Naive thymus-derived CD4-positive, alpha-beta T cell (primary cell): Measurements from ENCODE around the gene IRF2. TPM values are rescaled to one million over a fixed set of nuclear protein-coding genes. Genes with fewer than 3 reads are reported as not detected.

Experiments used
- ATAC-seq: fragments of 150-1000 bp; cut with Tn5 transposase; 2 replicates; pipeline ENCODE4 v1.10.0; 2021; ENCODE audit warnings: mild to moderate bottlenecking, moderate library complexity
- CTCF ChIA-PET: fragments of 350-600 bp; sonication (Branson Sonifier 250); formaldehyde crosslinking; loops from one replicate; lab custom pipeline; 2021; ENCODE audit warnings: antibody characterized with exemption; lab: Charles Lee
- POLR2A ChIA-PET: fragments of 350-600 bp; sonication (Branson Sonifier 250); formaldehyde crosslinking; loops from one replicate; lab custom pipeline; 2021; ENCODE audit warnings: antibody characterized with exemption, inconsistent platforms; lab: Charles Lee
- DNase-seq, 9 donors: peaks; one replicate each; pipeline versions ENCODE4 v3.0.0 to v3.0.0-alpha.2; 2020 to 2022; ENCODE audit warnings: mixed read lengths in 1 of 9
- H3K27ac ChIP-seq: one replicate; pipeline ENCODE4 v1.7.0; 2013; ENCODE audit warnings: mild to moderate bottlenecking, low read depth, low read length, moderate library complexity
- H3K27me3 ChIP-seq, 2 donors: one replicate each; pipeline ENCODE4 v1.7.0; 2013; ENCODE audit warnings: low read length in 2 of 2, mild to moderate bottlenecking in 2 of 2, moderate library complexity in 2 of 2; ENCODE audit not compliant: control insufficient read depth in 2 of 2, insufficient read depth in 2 of 2
- H3K36me3 ChIP-seq, 3 experiments: 1 replicate in 2 of 3; 2 replicates in 1 of 3; pipeline ENCODE4 v1.7.0; 2013; ENCODE audit warnings: low read length in 3 of 3, mild to moderate bottlenecking in 3 of 3, moderate library complexity in 1 of 3; ENCODE audit not compliant: insufficient read depth in 3 of 3, control insufficient read depth in 2 of 3
- H3K4me1 ChIP-seq, 2 donors: one replicate each; pipeline ENCODE4 v1.7.0; 2013; ENCODE audit warnings: low read length in 2 of 2, mild to moderate bottlenecking in 2 of 2, moderate library complexity in 1 of 2; ENCODE audit not compliant: control insufficient read depth in 2 of 2, insufficient read depth in 2 of 2
- H3K4me3 ChIP-seq: 2 replicates; pipeline ENCODE4 v1.7.0; 2013; ENCODE audit warnings: mild to moderate bottlenecking, low read length
- H3K9me3 ChIP-seq, 3 experiments: 1 replicate in 2 of 3; 2 replicates in 1 of 3; pipeline ENCODE4 v1.7.0; 2013; ENCODE audit warnings: low read length in 3 of 3; ENCODE audit not compliant: control insufficient read depth in 2 of 3
- H3K27ac Mint-ChIP-seq, 9 donors: one replicate each; pipeline ENCODE4 v1.8.0; 2020 to 2022; ENCODE audit warnings: mixed read lengths in 9 of 9, mild to moderate bottlenecking in 8 of 9, moderate library complexity in 5 of 9, inconsistent platforms in 2 of 9
- H3K27me3 Mint-ChIP-seq, 5 donors: one replicate each; pipeline ENCODE4 v1.8.0; 2021 to 2022; ENCODE audit warnings: mixed read lengths in 5 of 5, mild to moderate bottlenecking in 1 of 5
- H3K36me3 Mint-ChIP-seq, 5 donors: one replicate each; pipeline ENCODE4 v1.8.0; 2020 to 2022; ENCODE audit warnings: mixed read lengths in 5 of 5, mild to moderate bottlenecking in 3 of 5, inconsistent platforms in 1 of 5
- H3K4me1 Mint-ChIP-seq, 7 donors: one replicate each; pipeline ENCODE4 v1.8.0; 2020 to 2022; ENCODE audit warnings: mixed read lengths in 7 of 7, mild to moderate bottlenecking in 3 of 7, inconsistent platforms in 1 of 7
- H3K4me3 Mint-ChIP-seq, 10 donors: one replicate each; pipeline ENCODE4 v1.8.0; 2020 to 2022; ENCODE audit warnings: mild to moderate bottlenecking in 10 of 10, mixed read lengths in 10 of 10, moderate library complexity in 6 of 10, inconsistent platforms in 2 of 10
- H3K9me3 Mint-ChIP-seq, 11 donors: one replicate each; pipeline ENCODE4 v1.8.0; 2020 to 2022; ENCODE audit warnings: mixed read lengths in 11 of 11, mild to moderate bottlenecking in 4 of 11, inconsistent platforms in 1 of 11, moderate library complexity in 1 of 11
- intact Hi-C, 2 donors: fragments of 100-400 bp; cut with micrococcal nuclease; formaldehyde crosslinking; loops; one replicate each; pipeline ENCODE4 v1.15.1; 2023
- polyA plus RNA-seq, 2 donors: library from polyadenylated mRNA; unstranded; fragments of 300-500 nt; fragmentation: Illumina TruSeq; gene quantifications; one replicate each; pipeline ENCODE4 v1.2.3, GENCODE V29; 2021
- total RNA-seq, 6 experiments: library from RNA in 5 of 6; stranded (reverse) in 5 of 6; gene quantifications; 1 replicate in 5 of 6; 2 replicates in 1 of 6; pipeline ENCODE4 v1.2.3 and lab custom pipeline; 2021 to 2026

The IRF2 gene
- total and polyA plus RNA-seq, 7 experiments from 2014 or later, result 31.2 to 87.0 (median 77.5) TPM

DNA sequence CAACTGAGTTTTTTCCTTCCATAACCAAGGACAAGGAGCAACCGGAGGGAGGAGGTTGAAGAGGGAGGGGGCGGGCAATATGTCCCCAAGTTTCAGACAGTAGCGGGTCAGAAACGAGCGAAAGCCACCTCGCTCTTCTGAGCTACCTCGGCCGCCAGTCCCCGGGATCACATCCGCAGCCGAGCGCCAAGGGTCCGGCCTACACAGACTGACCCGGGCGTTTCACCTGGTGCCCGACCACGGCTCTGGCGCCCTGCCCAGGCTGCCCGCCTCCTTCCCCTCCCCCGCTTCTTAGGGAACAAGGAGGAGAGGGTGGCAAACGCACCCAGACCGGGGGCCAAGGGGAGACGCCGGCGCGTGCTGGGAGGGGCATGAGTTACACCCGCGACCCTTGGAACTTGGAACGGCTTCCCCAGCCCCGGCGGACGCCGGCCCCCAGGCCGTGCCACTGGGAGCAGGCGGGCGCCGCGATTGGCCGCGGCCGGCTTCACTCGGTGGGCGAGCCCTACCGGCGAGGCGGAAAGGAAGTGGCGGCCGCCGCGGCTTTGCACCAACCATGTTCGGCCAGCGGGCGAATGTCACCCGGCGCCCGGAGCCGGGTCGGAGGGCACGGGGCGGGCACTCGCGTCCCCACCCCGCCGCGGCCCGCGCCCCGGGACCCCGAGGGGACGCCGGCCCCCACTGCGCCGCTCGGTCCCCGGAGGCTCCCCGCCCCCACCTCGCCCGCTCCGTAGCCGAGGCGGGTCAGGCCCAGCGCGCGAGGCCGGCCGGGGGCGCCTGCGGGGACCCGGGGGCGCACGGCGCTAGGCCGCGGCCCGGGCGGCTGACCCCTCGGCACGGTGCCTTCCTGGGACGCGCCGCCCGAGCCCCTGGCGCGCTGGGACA is 1.5 kb downstream of the IRF2 start:
- peak overlapping the region; percentile 86 to 95 (median 91) for H3K27ac Mint-ChIP-seq
- Histone ChIP-seq H3K9me3 (no peaks in the 10 kb centered on the region), H3K4me1 (peaks cover 27 to 32% of the 10 kb centered on the region in 2 donors), H3K4me3 (peak overlapping the region; percentile 71), H3K27me3 (no peaks in the 10 kb centered on the region), H3K36me3 (peaks cover 0 to 18% (median 0%) of the 10 kb centered on the region in 3 experiments), H3K27ac (peak overlapping the region; percentile 96)
- H3K9me3 Mint-ChIP-seq, result peaks cover 0 to 8% (median 0%) of the 10 kb centered on the region in 11 donors
- POLR2A ChIA-PET, result interaction anchor here (1.4 to 2.4 kb wide), 3 partner anchors 19 to 176 kb away, joined by 3 to 16 read pairs (median 14); partner anchors contain the start of genes CASP3 and PRIMPOL
- ATAC-seq, result peak; percentile 25
- peaks cover 0 to 4% (median 0%) of the 10 kb centered on the region in 5 donors for H3K27me3 Mint-ChIP-seq
- CTCF ChIA-PET, result interaction anchor here (1.2 kb wide), 1 partner anchor 204 kb away, joined by 3 read pairs; no protein-coding TSS in a partner anchor
- DNase-seq, result peak in 7 of 9 donors; percentile 12 to 75 (median 19)
- peak overlapping the region; percentile 91 to 100 (median 93) for H3K4me3 Mint-ChIP-seq
- H3K36me3 Mint-ChIP-seq, result peaks cover 0 to 36% (median 3%) of the 10 kb centered on the region in 5 donors
- intact Hi-C loops, result loop anchor here (1.0 to 10.0 kb wide), 8 partner anchors 36 to 1722 kb away; partner anchors contain the start of genes ANKRD37 (in 2 of the 2), LRP2BP (in 2 of the 2), ACSL1 (in 1 of the 2) and CYP4V2 (in 1 of the 2)
- H3K4me1 Mint-ChIP-seq, result peaks cover 42 to 73% (median 65%) of the 10 kb centered on the region in 7 donors

GRCh38 chr4:184471881-184472613 is 2.3 kb downstream of the IRF2 start:
- ChIA-PET POLR2A (no interaction called here), CTCF (no interaction called here)
- DNase-seq (peak in 6 of 9 donors; percentile 18 to 37 (median 26)), ATAC-seq (no peak)
- peak overlapping the region; percentile 86 to 95 (median 91) for H3K27ac Mint-ChIP-seq
- H3K4me3 ChIP-seq, result peak overlapping the region; percentile 71
- H3K9me3 ChIP-seq, result no peaks in the 10 kb centered on the region
- H3K27me3 ChIP-seq, result no peaks in the 10 kb centered on the region
- H3K36me3 Mint-ChIP-seq, result peaks cover 0 to 34% (median 7%) of the 10 kb centered on the region in 5 donors
- peaks cover 0 to 18% (median 0%) of the 10 kb centered on the region in 3 experiments for H3K36me3 ChIP-seq
- H3K27me3 Mint-ChIP-seq, result peaks cover 0 to 4% (median 0%) of the 10 kb centered on the region in 5 donors
- peak overlapping the region; percentile 80 for H3K27ac ChIP-seq
- H3K4me1 Mint-ChIP-seq, result peaks cover 42 to 73% (median 66%) of the 10 kb centered on the region in 7 donors
- H3K4me3 Mint-ChIP-seq, result peak overlapping the region; percentile 91 to 98 (median 92)
- peaks cover 0 to 6% (median 0%) of the 10 kb centered on the region in 11 donors for H3K9me3 Mint-ChIP-seq
- peaks cover 24% of the 10 kb centered on the region in 2 donors for H3K4me1 ChIP-seq
- intact Hi-C loops, result loop anchor here (1.0 to 10.0 kb wide), 8 partner anchors 35 to 1723 kb away; partner anchors contain the start of genes ANKRD37 (in 2 of the 2), LRP2BP (in 2 of the 2), ACSL1 (in 1 of the 2) and CYP4V2 (in 1 of the 2)

GRCh38 chr4:184470785-184471110 is 3.6 kb downstream of the IRF2 start:
- H3K36me3 ChIP-seq, result peaks cover 0 to 18% (median 0%) of the 10 kb centered on the region in 3 experiments
- ATAC-seq, result no peak
- peaks cover 32 to 70% (median 63%) of the 10 kb centered on the region in 7 donors for H3K4me1 Mint-ChIP-seq
- peak overlapping the region in 5 of 10 donors; percentile 14 to 91 (median 36) for H3K4me3 Mint-ChIP-seq
- H3K4me3 ChIP-seq, result no peak overlapping the region
- peaks cover 12 to 14% of the 10 kb centered on the region in 2 donors for H3K4me1 ChIP-seq
- H3K9me3 Mint-ChIP-seq, result peaks cover 0 to 5% (median 0%) of the 10 kb centered on the region in 11 donors
- ChIA-PET POLR2A (interaction anchor here (1.0 to 1.3 kb wide), 2 partner anchors 50 to 54 kb away, joined by 3 to 4 read pairs; no protein-coding TSS in a partner anchor), CTCF (no interaction called here)
- peaks cover 3 to 24% (median 8%) of the 10 kb centered on the region in 5 donors for H3K36me3 Mint-ChIP-seq
- H3K27me3 ChIP-seq, result no peaks in the 10 kb centered on the region
- no peaks in the 10 kb centered on the region for H3K9me3 ChIP-seq
- H3K27me3 Mint-ChIP-seq, result peaks cover 0 to 4% (median 0%) of the 10 kb centered on the region in 5 donors
- peak overlapping the region in 6 of 9 donors; percentile 10 to 93 (median 60) for H3K27ac Mint-ChIP-seq
- no peak overlapping the region for H3K27ac ChIP-seq
- intact Hi-C loops, result loop anchor here (5.0 to 10.0 kb wide), 6 partner anchors 33 to 1724 kb away; partner anchors contain the start of genes ANKRD37 (in 2 of the 2), LRP2BP (in 2 of the 2), ACSL1 (in 1 of the 2) and CYP4V2 (in 1 of the 2)
- no peak for DNase-seq

GRCh38 chr4:184466634-184467033 is 7.7 kb downstream of the IRF2 start:
- ATAC-seq (no peak), DNase-seq (no peak)
- ChIA-PET POLR2A (no interaction called here), CTCF (interaction anchor here (0.7 kb wide), 1 partner anchor 352 kb away, joined by 3 read pairs; no protein-coding TSS in a partner anchor)
- H3K27ac ChIP-seq, result no peak overlapping the region
- Mint-ChIP-seq H3K36me3 (peaks cover 0 to 25% (median 12%) of the 10 kb centered on the region in 5 donors), H3K27ac (peak overlapping the region in 8 of 9 donors; percentile 8 to 88 (median 36)), H3K9me3 (peaks cover 0 to 7% (median 0%) of the 10 kb centered on the region in 11 donors), H3K27me3 (no peaks in the 10 kb centered on the region), H3K4me1 (peaks cover 50 to 93% (median 83%) of the 10 kb centered on the region in 7 donors), H3K4me3 (peak overlapping the region in 1 of 10 donors; percentile 5)
- H3K9me3 ChIP-seq, result no peaks in the 10 kb centered on the region
- peaks cover 0 to 3% (median 0%) of the 10 kb centered on the region in 3 experiments for H3K36me3 ChIP-seq
- intact Hi-C loops, result no loop called here
- peaks cover 6 to 13% of the 10 kb centered on the region in 2 donors for H3K4me1 ChIP-seq
- H3K4me3 ChIP-seq, result no peak overlapping the region
- H3K27me3 ChIP-seq, result no peaks in the 10 kb centered on the region

GRCh38 chr4:184464759-184465454 is 9.4 kb downstream of the IRF2 start:
- Mint-ChIP-seq H3K4me3 (no peak overlapping the region), H3K36me3 (peaks cover 0 to 27% (median 12%) of the 10 kb centered on the region in 5 donors), H3K4me1 (peaks cover 56 to 93% (median 85%) of the 10 kb centered on the region in 7 donors), H3K27ac (peak overlapping the region in 7 of 9 donors; percentile 30 to 90 (median 62)), H3K9me3 (peaks cover 0 to 7% (median 0%) of the 10 kb centered on the region in 11 donors), H3K27me3 (no peaks in the 10 kb centered on the region)
- DNase-seq (no peak), ATAC-seq (no peak)
- no peak overlapping the region for H3K27ac ChIP-seq
- no peaks in the 10 kb centered on the region for H3K9me3 ChIP-seq
- peaks cover 0 to 3% (median 0%) of the 10 kb centered on the region in 3 experiments for H3K36me3 ChIP-seq
- no peaks in the 10 kb centered on the region for H3K27me3 ChIP-seq
- ChIA-PET POLR2A (interaction anchor here (0.6 kb wide), 1 partner anchor 72 kb away, joined by 3 read pairs; no protein-coding TSS in a partner anchor), CTCF (interaction anchor here (0.6 kb wide), 1 partner anchor 517 kb away, joined by 3 read pairs; no protein-coding TSS in a partner anchor)
- peaks cover 2 to 4% of the 10 kb centered on the region in 2 donors for H3K4me1 ChIP-seq
- intact Hi-C loops, result no loop called here
- no peak overlapping the region for H3K4me3 ChIP-seq
